DMS53 treated with DMSO at 0.1 percent for 48 hours (cell line): ENCODE measurements around the gene ABCA6.
A peak's percentile ranks its signal among the peaks of the same experiment; 100 is the strongest.

ENCODE experiments used
- DNase-seq: peaks from one replicate; lab custom pipeline; 2025; ENCODE audit not compliant: unreplicated experiment; lab: John Stamatoyannopoulos, UW

ABCA6 gene

GRCh38 chr17:69055334-69055733 lies 86.4 kb downstream of the ABCA6 start:
- DNase-seq = no peak

DNA sequence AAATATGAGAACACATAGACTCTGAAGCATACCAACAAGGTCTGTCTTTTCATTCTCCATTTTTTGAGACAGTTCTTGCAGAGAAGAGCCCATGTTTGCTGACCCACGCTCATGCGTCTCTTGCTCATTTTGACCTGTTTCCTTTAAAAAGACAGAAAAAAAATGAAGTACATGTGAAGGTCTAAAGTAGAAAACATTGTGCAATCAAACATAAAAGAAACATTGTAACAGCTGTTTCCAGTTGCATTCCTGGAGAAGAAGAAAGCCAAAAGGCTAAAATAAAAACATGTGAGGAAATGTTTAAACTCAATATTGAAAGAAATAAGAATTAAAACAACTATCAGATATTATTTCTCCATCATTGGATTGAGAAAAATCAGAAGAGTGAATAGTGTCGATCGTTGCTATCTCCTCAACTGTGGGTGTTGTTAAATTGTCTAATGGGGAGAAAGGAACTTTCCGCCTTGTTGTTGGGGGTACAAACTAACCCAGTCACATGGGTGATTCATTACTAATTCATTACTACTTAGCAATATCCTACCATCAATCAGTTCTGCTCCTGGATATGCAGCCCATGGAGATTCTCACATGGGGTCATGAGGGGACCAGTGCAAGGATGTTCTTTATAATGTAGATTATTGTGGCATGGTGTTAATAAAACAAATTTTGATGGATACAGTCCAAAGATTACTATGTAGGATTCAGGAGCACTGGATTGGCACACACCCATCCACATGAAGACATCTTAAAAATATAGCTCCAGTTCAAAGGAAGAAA lies 90.5 kb downstream of the ABCA6 start:
- DNase-seq = no peak

DNA sequence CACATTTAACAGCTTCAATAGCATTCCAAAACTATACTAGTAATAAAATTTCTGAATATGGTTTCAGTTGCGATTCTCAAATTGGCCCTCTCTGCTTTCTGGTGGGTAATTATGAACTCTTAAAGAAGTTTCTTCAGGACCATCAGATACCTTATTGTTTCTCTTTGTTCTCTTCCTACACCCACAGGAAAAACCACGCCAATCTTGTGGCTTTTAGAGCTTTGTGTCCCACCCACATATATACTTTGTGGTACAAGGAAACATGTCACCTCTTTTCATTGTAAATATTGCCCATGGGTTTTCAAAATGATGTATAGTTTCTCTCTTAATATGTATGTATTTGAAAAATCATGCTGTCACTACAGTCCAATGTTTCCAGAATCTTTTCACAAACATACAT lies 93.1 kb downstream of the ABCA6 start:
- DNase-seq = no peak

GRCh38 chr17:69047368-69048263 lies 94.1 kb downstream of the ABCA6 start:
- peak; percentile 74 for DNase-seq

- no peak for DNase-seq
These were observed 95.4 kb downstream of the ABCA6 start for GRCh38 chr17:69046121-69046807.

DNA sequence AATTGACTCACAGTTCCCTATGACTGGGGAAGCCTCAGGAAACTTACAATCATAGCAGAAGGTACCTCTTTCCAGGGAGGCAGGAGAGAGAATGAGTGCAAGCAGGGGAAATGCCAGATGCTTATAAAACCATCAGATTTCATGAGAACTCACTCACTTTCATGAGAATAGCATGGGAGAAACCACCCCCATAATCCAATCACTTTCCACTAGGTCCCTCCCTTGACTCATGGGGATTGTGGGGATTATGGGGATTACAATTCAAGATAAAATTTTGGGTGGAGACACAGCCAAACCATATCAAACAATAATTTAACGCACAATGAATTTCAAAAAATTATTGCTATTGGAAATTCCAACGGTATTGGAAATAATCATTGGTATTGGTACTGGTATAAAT lies 96.0 kb downstream of the ABCA6 start:
- no peak for DNase-seq

GRCh38 chr17:69044371-69044770 lies 97.3 kb downstream of the ABCA6 start:
- no peak for DNase-seq

DNA sequence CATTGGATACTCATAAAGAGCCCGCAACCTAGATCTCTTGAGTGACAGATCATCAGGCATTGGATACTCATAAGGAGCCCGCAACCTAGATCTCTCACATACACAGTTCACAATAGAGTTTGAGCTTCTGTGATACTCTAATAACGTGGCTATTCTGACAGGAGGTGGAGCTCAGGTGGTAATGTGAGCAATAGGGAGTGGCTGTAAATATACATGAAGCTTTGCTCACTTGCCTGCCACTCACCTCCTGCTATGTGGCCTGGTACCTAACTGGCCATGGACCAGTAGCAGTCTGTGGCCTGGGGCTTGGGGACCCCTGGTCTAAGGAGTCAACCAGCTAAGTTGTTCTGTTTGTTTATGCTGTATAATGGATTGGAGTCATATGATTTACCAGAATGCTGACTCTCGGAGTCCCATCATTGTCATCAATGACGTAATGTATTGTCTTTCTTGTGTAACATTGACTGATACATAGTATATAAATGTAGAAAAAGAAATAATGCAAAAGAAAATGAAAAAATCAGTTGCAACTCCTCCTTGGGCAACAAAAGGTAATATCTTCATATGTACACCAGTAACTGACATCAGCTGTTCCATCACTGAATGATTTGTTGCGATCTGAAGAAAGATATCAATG lies 98.5 kb downstream of the ABCA6 start:
- DNase-seq = no peak

DNA sequence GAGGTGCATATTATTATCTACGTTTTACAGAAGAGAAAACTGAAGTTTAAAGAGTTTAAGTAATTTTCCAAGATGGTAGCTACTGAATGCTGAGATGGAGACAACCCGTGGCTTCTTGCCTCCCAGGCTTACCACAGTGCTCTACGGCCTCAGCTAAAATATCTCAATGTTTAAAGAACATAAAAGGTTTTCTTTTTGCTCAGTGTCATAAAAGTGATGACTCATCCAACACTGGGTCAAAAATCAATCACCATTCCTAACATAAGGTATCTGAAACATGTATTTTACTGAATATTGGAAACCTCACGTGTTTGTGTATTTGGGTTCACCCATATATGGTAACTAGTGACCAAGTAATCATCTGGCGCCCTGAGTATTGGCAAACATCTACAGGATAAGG lies 99.4 kb downstream of the ABCA6 start:
- no peak for DNase-seq

- no peak for DNase-seq
These were observed 109.9 kb downstream of the ABCA6 start for GRCh38 chr17:69031839-69032238.

DNA sequence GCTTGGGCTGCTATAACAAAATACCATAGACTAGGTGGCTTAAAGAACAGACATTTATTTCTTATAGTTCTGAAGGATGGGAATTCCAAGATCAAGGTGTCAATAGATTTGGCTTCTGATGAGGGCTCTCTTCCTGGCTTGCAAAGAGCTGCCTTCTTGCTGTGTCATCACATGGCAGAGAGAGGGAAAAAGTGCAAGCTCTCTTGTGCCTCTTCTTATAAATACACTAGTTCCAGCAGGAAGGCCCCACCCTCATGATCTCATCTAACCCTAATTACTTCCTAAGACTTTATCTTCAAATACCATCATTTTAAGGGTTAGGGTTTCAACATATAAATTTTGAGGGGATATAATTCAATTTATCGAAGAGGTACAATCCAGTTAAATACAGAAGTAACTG lies 111.5 kb downstream of the ABCA6 start:
- no peak for DNase-seq
